ENCODE data around the gene GTF3C2. TPM values are rescaled to one million over a fixed set of nuclear protein-coding genes. Genes with fewer than 3 reads are reported as not detected.

GTF3C2 gene
- total and polyA plus RNA-seq, 2 of the 13 experiments (the other 11 are each of a cell fraction or from before 2014, with no cell fraction given) = 77.5 to 130 TPM

DNA sequence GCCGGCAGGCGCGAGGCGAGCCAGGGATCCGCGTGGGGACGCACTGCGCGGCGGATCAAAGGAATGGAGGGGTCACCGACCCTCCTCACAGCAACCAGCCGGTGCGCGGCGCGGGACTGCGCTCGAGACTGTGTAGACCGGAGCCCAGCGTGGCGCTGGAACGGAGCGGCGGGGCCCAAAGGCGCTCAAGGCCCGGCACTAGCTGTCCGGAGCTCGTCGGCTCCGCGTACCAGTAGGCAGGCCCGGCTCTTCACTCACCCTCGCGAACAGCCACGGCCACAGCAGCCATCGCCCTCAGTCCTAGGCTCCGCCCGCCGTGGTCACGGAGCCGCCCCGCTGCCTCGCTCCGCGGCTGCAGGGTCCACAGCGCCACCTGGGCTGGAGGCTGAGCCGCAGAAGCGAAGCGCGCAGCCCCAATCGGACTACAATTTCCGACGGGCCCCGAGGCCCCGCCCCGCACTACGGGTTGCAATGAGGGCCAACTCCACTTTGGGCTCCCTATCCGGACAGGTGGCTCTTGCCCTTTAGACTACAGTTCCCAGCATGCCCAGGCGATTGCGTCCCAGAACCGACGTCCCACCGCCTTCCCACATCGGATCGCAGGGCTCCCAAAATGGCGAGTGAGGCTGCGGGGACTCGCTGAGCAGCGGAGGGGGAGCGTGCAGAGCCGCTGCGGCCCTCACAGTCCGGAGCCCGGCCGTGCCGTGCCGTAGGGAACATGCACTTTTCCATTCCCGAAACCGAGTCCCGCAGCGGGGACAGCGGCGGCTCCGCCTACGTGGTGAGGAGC lies 13.7 kb upstream of the GTF3C2 start, which contains the start of the genes EIF2B4 and SNX17 (continued):
- TF ChIP-seq, protein P1, sequence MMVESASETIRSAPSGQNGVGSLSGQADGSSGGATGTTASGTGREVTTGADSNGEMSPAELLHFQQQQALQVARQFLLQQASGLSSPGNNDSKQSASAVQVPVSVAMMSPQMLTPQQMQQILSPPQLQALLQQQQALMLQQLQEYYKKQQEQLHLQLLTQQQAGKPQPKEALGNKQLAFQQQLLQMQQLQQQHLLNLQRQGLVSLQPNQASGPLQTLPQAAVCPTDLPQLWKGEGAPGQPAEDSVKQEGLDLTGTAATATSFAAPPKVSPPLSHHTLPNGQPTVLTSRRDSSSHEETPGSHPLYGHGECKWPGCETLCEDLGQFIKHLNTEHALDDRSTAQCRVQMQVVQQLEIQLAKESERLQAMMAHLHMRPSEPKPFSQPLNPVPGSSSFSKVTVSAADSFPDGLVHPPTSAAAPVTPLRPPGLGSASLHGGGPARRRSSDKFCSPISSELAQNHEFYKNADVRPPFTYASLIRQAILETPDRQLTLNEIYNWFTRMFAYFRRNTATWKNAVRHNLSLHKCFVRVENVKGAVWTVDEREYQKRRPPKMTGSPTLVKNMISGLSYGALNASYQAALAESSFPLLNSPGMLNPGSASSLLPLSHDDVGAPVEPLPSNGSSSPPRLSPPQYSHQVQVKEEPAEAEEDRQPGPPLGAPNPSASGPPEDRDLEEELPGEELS (CRISPR knock-in tag; IDR thresholded peaks at IDR 0.05) = peak; percentile 84
- TF ChIP-seq ZBTB7B (CRISPR knock-in tag; IDR thresholded peaks at IDR 0.05) = peak; percentile 93
- TF ChIP-seq CCAR2 (optimal IDR thresholded peaks at IDR 0.05; ENCODE audit: low read depth, low read length) = peak; percentile 38
- no peak; the same call in 1 of the 2 replicates for TF ChIP-seq ZNF460 (CRISPR knock-in tag; IDR thresholded peaks at IDR 0.05; ENCODE audit: borderline replicate concordance)
- TF ChIP-seq ATF1 (CRISPR knock-in tag; IDR thresholded peaks at IDR 0.05) = peak; percentile 92
- TF ChIP-seq ZNF468 (CRISPR knock-in tag; IDR thresholded peaks at IDR 0.05) = 0 out of 2 replicates have a peak, but pooled peaks have one; percentile 68
- TF ChIP-seq THAP7 (CRISPR knock-in tag; IDR thresholded peaks at IDR 0.05) = peak; percentile 89
- no peak; the same call in 1 of the 2 replicates for TF ChIP-seq WIZ (CRISPR knock-in tag; IDR thresholded peaks at IDR 0.05)
- peak; percentile 21; the same call in 1 of the 2 replicates for TF ChIP-seq ONECUT2 (CRISPR knock-in tag; IDR thresholded peaks at IDR 0.05)
- no peak for TF ChIP-seq SRSF4 (IDR thresholded peaks at IDR 0.05; ENCODE audit: low read depth, low read length, poor library complexity, severe bottlenecking)
- peak; percentile 95 for TF ChIP-seq NKX3-1 (CRISPR knock-in tag; IDR thresholded peaks at IDR 0.05)
- peak; percentile 89 for TF ChIP-seq ZNF280D (CRISPR knock-in tag; IDR thresholded peaks at IDR 0.05)
- TF ChIP-seq, protein P2, sequence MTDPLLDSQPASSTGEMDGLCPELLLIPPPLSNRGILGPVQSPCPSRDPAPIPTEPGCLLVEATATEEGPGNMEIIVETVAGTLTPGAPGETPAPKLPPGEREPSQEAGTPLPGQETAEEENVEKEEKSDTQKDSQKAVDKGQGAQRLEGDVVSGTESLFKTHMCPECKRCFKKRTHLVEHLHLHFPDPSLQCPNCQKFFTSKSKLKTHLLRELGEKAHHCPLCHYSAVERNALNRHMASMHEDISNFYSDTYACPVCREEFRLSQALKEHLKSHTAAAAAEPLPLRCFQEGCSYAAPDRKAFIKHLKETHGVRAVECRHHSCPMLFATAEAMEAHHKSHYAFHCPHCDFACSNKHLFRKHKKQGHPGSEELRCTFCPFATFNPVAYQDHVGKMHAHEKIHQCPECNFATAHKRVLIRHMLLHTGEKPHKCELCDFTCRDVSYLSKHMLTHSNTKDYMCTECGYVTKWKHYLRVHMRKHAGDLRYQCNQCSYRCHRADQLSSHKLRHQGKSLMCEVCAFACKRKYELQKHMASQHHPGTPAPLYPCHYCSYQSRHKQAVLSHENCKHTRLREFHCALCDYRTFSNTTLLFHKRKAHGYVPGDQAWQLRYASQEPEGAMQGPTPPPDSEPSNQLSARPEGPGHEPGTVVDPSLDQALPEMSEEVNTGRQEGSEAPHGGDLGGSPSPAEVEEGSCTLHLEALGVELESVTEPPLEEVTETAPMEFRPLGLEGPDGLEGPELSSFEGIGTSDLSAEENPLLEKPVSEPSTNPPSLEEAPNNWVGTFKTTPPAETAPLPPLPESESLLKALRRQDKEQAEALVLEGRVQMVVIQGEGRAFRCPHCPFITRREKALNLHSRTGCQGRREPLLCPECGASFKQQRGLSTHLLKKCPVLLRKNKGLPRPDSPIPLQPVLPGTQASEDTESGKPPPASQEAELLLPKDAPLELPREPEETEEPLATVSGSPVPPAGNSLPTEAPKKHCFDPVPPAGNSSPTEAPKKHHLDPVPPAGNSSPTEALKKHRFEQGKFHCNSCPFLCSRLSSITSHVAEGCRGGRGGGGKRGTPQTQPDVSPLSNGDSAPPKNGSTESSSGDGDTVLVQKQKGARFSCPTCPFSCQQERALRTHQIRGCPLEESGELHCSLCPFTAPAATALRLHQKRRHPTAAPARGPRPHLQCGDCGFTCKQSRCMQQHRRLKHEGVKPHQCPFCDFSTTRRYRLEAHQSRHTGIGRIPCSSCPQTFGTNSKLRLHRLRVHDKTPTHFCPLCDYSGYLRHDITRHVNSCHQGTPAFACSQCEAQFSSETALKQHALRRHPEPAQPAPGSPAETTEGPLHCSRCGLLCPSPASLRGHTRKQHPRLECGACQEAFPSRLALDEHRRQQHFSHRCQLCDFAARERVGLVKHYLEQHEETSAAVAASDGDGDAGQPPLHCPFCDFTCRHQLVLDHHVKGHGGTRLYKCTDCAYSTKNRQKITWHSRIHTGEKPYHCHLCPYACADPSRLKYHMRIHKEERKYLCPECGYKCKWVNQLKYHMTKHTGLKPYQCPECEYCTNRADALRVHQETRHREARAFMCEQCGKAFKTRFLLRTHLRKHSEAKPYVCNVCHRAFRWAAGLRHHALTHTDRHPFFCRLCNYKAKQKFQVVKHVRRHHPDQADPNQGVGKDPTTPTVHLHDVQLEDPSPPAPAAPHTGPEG (CRISPR knock-in tag; IDR thresholded peaks at IDR 0.05) = peak; percentile 95
- TF ChIP-seq ZNF326 (CRISPR knock-in tag; IDR thresholded peaks at IDR 0.05; ENCODE audit: borderline replicate concordance) = no peak
- TF ChIP-seq, protein P3, sequence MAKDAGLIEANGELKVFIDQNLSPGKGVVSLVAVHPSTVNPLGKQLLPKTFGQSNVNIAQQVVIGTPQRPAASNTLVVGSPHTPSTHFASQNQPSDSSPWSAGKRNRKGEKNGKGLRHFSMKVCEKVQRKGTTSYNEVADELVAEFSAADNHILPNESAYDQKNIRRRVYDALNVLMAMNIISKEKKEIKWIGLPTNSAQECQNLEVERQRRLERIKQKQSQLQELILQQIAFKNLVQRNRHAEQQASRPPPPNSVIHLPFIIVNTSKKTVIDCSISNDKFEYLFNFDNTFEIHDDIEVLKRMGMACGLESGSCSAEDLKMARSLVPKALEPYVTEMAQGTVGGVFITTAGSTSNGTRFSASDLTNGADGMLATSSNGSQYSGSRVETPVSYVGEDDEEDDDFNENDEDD (CRISPR knock-in tag; IDR thresholded peaks at IDR 0.05; ENCODE audit: borderline replicate concordance) = peak; percentile 69; the same call in 1 of the 2 replicates
